IPS DF 6.9 (cell line): ENCODE measurements around the gene STARD10.

Experiments
- DNase-seq: peaks from one replicate; pipeline ENCODE4 v3.0.0-alpha.2; 2013; ENCODE audit warnings: low read depth, low spot score
- H3K27ac ChIP-seq: one replicate; pipeline ENCODE4 v1.5.1; 2013; ENCODE audit warnings: low read length, control low read depth
- H3K27me3 ChIP-seq: 2 replicates; pipeline ENCODE4 v1.6.1; 2013; ENCODE audit warnings: mild to moderate bottlenecking, low read length; ENCODE audit not compliant: control insufficient read depth, insufficient read depth
- H3K36me3 ChIP-seq: 2 replicates; pipeline ENCODE4 v1.6.1; 2013; ENCODE audit warnings: low read length; ENCODE audit not compliant: control insufficient read depth, insufficient read depth
- H3K4me1 ChIP-seq: 2 replicates; pipeline ENCODE4 v1.6.1; 2013; ENCODE audit warnings: low read length; ENCODE audit not compliant: control insufficient read depth, insufficient read depth
- H3K4me3 ChIP-seq: 2 replicates; pipeline ENCODE4 v1.5.1; 2013; ENCODE audit warnings: mild to moderate bottlenecking, low read length
- H3K9me3 ChIP-seq: 2 replicates; pipeline ENCODE4 v1.6.1; 2013; ENCODE audit warnings: low read length, inconsistent platforms; ENCODE audit not compliant: control insufficient read depth, insufficient read depth
- WGBS: extraction: QIAGEN DNeasy Blood & Tissue Kit; methylation state at CpG from one replicate; pipeline ENCODE4 v1.1.7; 2013; ENCODE audit warnings: mixed read lengths, missing lambda C conversion rate; ENCODE audit not compliant: insufficient read length, insufficient coverage; 5-methylcytosine and 5-hydroxymethylcytosine counted together

The STARD10 gene

GRCh38 chr11:72826191-72826941, 32.5 kb upstream of the STARD10 start:
- Histone ChIP-seq H3K9me3 (no peaks in the 10 kb centered on the region), H3K4me3 (no peak overlapping the region), H3K4me1 (no peaks in the 10 kb centered on the region; the same call in 1 of the 2 replicates), H3K27me3 (no peaks in the 10 kb centered on the region), H3K27ac (no peak overlapping the region), H3K36me3 (no peaks in the 10 kb centered on the region)
- no CpG with 5 or more reads among the region's 15 CpGs for WGBS
- no peak for DNase-seq

- no peaks in the 10 kb centered on the region for H3K9me3 ChIP-seq
- no peak overlapping the region for H3K4me3 ChIP-seq
- DNase-seq = no peak
- H3K27ac ChIP-seq = no peak overlapping the region
- no peaks in the 10 kb centered on the region for H3K27me3 ChIP-seq
- H3K36me3 ChIP-seq = no peaks in the 10 kb centered on the region
- WGBS = no CpG with 5 or more reads among the region's 4 CpGs
- H3K4me1 ChIP-seq = peaks cover 2% of the 10 kb centered on the region
Measured at GRCh38 chr11:72825661-72826060, 31.8 kb upstream of the STARD10 start.

GRCh38 chr11:72824811-72825505, 31.1 kb upstream of the STARD10 start:
- H3K9me3 ChIP-seq = no peaks in the 10 kb centered on the region
- H3K4me1 ChIP-seq = peaks cover 2% of the 10 kb centered on the region
- no peaks in the 10 kb centered on the region for H3K27me3 ChIP-seq
- H3K4me3 ChIP-seq = no peak overlapping the region
- no peak for DNase-seq
- H3K36me3 ChIP-seq = no peaks in the 10 kb centered on the region
- no peak overlapping the region for H3K27ac ChIP-seq
- WGBS = no CpG with 5 or more reads among the region's 15 CpGs

GRCh38 chr11:72824020-72824419, 30.2 kb upstream of the STARD10 start:
- Histone ChIP-seq H3K36me3 (no peaks in the 10 kb centered on the region), H3K9me3 (no peaks in the 10 kb centered on the region), H3K27ac (no peak overlapping the region), H3K4me3 (no peak overlapping the region), H3K27me3 (no peaks in the 10 kb centered on the region), H3K4me1 (peaks cover 2% of the 10 kb centered on the region; the same call in 1 of the 2 replicates)
- DNase-seq = no peak
- no CpG with 5 or more reads among the region's 7 CpGs for WGBS

GRCh38 chr11:72823105-72823804, 29.4 kb upstream of the STARD10 start:
- Histone ChIP-seq H3K4me1 (peaks cover 2% of the 10 kb centered on the region; the same call in 1 of the 2 replicates), H3K9me3 (no peaks in the 10 kb centered on the region), H3K36me3 (no peaks in the 10 kb centered on the region), H3K4me3 (no peak overlapping the region), H3K27ac (no peak overlapping the region), H3K27me3 (no peaks in the 10 kb centered on the region)
- no CpG with 5 or more reads among the region's 9 CpGs for WGBS
- no peak for DNase-seq

- no CpG with 5 or more reads among the region's 82 CpGs for WGBS
- Histone ChIP-seq H3K9me3 (no peaks in the 10 kb centered on the region), H3K27me3 (no peaks in the 10 kb centered on the region), H3K4me1 (peaks cover 2% of the 10 kb centered on the region; the same call in 1 of the 2 replicates), H3K27ac (no peak overlapping the region), H3K36me3 (no peaks in the 10 kb centered on the region), H3K4me3 (peak overlapping the region; percentile 47; the same call in 1 of the 2 replicates)
- DNase-seq = peak; percentile 88
Measured at GRCh38 chr11:72821920-72822799, 28.3 kb upstream of the STARD10 start.

- Histone ChIP-seq H3K4me1 (peaks cover 2% of the 10 kb centered on the region; the same call in 1 of the 2 replicates), H3K36me3 (no peaks in the 10 kb centered on the region), H3K27ac (no peak overlapping the region), H3K27me3 (no peaks in the 10 kb centered on the region), H3K4me3 (peak overlapping the region; percentile 47; the same call in 1 of the 2 replicates), H3K9me3 (no peaks in the 10 kb centered on the region)
- WGBS = no CpG with 5 or more reads among the region's 50 CpGs
- DNase-seq = no peak
Measured at GRCh38 chr11:72821221-72821919, 27.5 kb upstream of the STARD10 start.

GRCh38 chr11:72820439-72821139, 26.7 kb upstream of the STARD10 start:
- DNase-seq = no peak
- H3K4me1 ChIP-seq = peaks cover 2% of the 10 kb centered on the region; the same call in 1 of the 2 replicates
- H3K36me3 ChIP-seq = no peaks in the 10 kb centered on the region
- no peaks in the 10 kb centered on the region for H3K9me3 ChIP-seq
- WGBS = no CpG with 5 or more reads among the region's 15 CpGs
- H3K27ac ChIP-seq = no peak overlapping the region
- H3K4me3 ChIP-seq = no peak overlapping the region
- H3K27me3 ChIP-seq = no peaks in the 10 kb centered on the region

- WGBS = no CpG with 5 or more reads among the region's 4 CpGs
- Histone ChIP-seq H3K9me3 (no peaks in the 10 kb centered on the region), H3K36me3 (no peaks in the 10 kb centered on the region), H3K4me1 (peaks cover 2% of the 10 kb centered on the region; the same call in 1 of the 2 replicates), H3K27ac (no peak overlapping the region), H3K4me3 (no peak overlapping the region), H3K27me3 (no peaks in the 10 kb centered on the region)
- DNase-seq = no peak
Measured at GRCh38 chr11:72818971-72819370, 25.1 kb upstream of the STARD10 start.
